LNCAP (cell line): ENCODE measurements around the gene CCDC146.

Experiments used
- CTCF ChIP-seq: fragments of 450-650 bp; IDR thresholded peaks from 2 replicates; pipeline ENCODE4 v1.5.1; 2017; ENCODE audit warnings: mild to moderate bottlenecking

Gene CCDC146

GRCh38 chr7:77253151-77253550 lies 130.7 kb downstream of the CCDC146 start:
- TF ChIP-seq CTCF = no peak

GRCh38 chr7:77254429-77254828 lies 132.0 kb downstream of the CCDC146 start:
- no peak for TF ChIP-seq CTCF

- TF ChIP-seq CTCF = no peak
These were observed 132.5 kb downstream of the CCDC146 start for GRCh38 chr7:77254915-77255314.

GRCh38 chr7:77258014-77258413 lies 135.6 kb downstream of the CCDC146 start:
- no peak for TF ChIP-seq CTCF

- TF ChIP-seq CTCF = no peak
These were observed 136.2 kb downstream of the CCDC146 start for GRCh38 chr7:77258593-77258992.

GRCh38 chr7:77262316-77262715 lies 139.9 kb downstream of the CCDC146 start:
- no peak for TF ChIP-seq CTCF

- TF ChIP-seq CTCF = no peak
These were observed 143.3 kb downstream of the CCDC146 start for GRCh38 chr7:77265666-77266065.

GRCh38 chr7:77266291-77266794 lies 143.9 kb downstream of the CCDC146 start:
- no peak for TF ChIP-seq CTCF
